Measurements from ENCODE around the gene TACC2.
"Not testable (repeated sequence)": the region's sequence is repeated elsewhere in the genome, so short reads cannot be mapped to it uniquely, and the experiment has no call there.

Gene TACC2, protein sequence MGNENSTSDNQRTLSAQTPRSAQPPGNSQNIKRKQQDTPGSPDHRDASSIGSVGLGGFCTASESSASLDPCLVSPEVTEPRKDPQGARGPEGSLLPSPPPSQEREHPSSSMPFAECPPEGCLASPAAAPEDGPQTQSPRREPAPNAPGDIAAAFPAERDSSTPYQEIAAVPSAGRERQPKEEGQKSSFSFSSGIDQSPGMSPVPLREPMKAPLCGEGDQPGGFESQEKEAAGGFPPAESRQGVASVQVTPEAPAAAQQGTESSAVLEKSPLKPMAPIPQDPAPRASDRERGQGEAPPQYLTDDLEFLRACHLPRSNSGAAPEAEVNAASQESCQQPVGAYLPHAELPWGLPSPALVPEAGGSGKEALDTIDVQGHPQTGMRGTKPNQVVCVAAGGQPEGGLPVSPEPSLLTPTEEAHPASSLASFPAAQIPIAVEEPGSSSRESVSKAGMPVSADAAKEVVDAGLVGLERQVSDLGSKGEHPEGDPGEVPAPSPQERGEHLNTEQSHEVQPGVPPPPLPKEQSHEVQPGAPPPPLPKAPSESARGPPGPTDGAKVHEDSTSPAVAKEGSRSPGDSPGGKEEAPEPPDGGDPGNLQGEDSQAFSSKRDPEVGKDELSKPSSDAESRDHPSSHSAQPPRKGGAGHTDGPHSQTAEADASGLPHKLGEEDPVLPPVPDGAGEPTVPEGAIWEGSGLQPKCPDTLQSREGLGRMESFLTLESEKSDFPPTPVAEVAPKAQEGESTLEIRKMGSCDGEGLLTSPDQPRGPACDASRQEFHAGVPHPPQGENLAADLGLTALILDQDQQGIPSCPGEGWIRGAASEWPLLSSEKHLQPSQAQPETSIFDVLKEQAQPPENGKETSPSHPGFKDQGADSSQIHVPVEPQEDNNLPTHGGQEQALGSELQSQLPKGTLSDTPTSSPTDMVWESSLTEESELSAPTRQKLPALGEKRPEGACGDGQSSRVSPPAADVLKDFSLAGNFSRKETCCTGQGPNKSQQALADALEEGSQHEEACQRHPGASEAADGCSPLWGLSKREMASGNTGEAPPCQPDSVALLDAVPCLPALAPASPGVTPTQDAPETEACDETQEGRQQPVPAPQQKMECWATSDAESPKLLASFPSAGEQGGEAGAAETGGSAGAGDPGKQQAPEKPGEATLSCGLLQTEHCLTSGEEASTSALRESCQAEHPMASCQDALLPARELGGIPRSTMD (N-terminal part only)

DNA sequence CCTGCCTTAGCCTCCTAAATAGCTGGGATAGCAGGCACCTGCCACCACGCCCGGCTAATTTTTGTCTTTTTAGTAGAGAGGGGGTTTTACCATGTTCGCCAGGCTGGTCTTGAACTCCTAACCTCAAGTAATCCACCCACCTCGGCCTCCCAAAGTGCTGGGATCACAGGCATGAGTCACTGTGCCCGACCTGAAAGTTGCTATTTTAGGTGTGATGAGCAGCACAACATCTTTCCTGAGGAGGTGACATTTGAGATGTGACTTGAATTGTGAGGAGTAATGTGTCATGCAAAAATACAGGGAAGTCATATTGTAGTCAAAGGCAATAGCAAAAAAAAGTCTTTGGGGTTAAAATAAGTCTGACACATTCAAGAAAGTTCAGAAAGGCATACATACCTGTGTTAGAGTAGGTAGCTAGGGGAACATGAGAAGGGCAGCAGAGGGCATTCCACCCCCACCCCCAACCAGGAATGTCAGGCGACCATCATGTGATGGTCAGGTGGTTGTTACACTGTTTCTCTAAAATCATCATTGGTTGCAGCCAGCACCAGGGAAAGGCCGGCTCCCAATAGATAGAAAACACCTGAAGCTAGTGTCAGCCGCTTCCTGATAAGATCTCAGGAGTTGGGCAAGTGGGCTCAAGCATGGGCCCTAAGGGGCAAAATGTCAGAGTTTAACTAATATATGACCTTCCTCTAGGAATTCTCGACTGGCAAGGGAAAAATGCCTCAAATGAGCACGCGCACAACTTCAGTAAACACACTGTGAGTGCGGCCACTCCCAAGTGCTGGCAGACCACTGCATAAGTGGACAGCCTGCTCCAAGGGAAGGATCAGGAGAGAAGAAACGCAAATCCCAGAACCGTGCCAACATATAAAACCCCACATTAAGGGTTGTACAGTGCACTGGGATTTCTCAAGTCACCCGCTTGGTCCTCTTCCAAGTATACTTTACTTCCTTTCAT, at the start of gene TACC2:
TACC2 (plus strand) TSS at position 803 of the 964 bp plus-strand sequence. CDS start 32,819 bp downstream, outside the sequence.
- no peak for DNase-seq

DNA sequence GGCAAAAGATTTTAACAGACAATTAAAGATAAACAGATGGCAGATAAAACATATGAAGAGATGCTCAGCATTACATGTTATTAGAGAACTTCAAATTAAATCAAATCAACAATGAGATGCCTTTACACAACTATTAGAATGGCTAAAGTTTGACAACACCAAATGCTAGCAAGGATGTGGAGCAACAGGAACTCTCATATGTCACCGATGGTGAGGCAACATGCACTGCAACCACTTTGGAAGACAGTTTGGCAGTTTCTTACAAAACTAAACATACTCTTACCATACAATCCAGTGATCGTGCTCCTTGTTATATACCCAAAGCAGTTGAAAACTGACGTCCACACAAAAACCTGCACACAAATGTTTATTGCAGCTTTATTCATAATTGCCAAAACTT, 47.4 kb upstream of the TACC2 start:
- no peak for DNase-seq

DNA sequence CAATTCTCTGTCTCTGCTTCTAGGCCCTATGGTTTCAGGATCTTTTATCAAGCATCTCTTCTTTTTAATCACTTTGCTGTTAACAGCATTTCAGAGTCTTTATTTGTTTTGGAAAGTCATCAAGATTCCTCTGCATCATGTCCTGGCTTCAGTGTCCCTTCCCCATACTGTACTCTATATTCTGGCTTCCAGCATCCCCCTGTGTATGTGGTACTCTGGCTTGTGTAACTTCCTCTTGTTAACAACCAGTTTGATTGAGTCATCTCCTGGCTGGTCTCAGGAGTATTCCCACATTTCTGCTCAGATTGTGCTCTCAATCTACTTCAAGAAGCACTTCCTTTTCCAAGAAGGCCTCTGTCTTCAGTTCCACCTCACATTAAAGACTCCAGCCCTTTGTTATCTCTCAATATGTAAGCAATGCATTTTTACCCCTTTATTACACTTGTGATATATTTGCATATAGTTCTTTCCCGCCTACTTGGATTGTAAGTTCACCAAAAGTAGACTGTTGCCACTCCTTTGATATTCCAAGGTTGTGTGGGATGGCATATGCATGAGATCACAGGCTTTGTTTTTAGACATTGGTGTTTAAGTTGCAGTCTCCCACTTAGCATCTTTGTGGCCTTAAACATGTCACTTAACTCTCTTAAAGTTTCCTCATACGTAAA, 46.1 kb upstream of the TACC2 start:
- no peak for DNase-seq

DNA sequence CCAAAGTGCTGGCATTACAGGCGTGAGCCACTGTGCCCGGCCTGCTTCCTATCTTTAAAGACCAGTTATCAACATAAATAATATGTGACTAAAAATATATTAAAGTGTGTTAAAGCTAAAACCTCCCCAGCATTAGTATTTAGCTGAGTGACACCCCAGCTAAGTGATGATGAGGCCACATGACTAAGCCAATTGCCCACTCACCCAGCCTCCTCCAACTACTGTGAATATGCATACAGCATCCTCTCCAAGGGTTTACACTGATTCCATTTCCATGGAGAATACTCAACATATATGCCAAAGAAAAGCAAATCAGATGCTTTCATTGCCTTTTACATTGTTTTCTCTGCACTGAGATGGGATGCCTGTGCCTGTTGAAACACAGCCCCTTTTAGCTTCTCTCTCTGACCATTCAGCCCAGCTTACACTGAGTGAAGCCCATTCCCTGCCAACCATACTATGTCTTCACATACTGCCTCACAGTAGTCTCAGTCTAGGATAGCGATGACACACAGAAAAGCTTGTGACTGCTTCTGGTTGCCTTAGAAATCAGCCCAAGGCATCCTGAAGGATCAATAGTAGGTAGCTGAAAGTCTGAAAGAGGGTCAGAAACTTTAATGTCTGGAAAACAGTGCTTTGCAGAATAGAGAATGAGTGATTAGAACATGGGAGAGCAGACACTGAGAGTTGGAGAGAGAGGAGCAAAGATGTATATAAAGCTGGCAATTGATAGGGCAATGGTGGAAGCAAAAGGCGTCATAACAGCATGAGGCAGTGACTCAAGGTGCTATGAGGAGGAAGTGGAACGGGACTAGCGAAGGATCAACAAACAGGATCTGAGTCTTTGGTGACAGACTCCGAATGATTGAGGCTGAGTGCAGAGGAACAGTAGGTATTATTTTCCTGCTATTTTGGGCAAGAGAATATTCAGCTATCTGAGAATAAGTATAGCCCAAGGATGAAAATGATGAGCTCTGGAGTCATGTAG, 41.3 kb upstream of the TACC2 start:
- DNase-seq, result no peak

DNA sequence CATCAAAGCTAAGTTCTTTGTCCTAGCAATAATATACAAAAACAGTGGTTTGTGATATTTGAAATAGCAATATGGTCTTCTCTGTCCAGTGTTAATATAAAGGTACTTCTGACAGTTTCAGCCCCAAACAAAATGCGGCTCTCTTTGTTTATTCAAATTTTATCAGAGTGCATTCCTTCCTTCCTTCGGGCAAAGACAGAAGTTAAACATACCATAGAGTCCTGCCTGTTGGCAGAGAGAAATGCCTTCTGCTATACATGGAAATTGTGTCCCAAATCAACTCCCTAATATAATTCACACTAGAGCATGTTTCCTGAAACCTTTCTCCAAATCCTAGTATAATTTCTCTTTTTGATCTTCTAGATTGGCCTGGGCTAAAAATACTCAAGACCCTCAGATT, 39.9 kb upstream of the TACC2 start:
- DNase-seq, result no peak

DNA sequence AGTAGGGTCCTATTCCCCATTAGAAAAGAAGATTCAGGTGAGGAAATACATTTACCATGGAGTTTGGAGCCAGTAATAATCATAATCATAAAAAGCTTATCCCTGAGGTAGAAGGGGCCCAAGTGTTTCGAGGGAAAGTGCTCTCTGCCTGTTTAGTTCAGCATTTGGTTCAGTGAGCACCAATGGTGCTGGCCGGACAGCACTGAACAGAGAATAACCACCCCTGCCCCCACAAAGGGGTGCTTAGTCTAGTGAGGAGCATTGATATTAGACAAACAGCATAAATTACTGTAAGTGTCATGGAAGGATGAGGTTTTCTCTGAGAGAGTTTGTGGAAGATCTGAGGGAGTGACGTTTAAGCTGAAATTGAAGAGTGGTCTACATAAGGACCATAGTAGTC, 39.5 kb upstream of the TACC2 start:
- DNase-seq, result no peak

DNA sequence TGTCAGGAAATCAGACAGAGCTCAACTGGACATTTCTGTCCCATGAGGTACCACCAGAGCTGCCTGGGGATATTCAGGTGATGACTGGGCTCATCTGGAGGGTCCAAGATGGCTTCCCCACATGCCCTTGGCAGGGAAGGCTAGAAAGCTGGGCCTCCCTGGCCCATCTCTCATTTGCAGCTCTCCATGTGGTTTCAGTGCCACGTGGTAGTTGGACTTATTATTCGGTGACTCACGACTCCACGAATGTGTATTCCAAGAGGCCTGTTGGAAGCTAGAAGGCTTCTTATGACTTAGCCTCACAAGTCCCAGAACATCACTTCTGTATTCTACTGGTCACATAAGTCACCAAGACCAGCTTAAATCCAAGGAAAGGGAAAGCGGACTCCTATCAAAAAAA, 36.7 kb upstream of the TACC2 start:
- no peak for DNase-seq

DNA sequence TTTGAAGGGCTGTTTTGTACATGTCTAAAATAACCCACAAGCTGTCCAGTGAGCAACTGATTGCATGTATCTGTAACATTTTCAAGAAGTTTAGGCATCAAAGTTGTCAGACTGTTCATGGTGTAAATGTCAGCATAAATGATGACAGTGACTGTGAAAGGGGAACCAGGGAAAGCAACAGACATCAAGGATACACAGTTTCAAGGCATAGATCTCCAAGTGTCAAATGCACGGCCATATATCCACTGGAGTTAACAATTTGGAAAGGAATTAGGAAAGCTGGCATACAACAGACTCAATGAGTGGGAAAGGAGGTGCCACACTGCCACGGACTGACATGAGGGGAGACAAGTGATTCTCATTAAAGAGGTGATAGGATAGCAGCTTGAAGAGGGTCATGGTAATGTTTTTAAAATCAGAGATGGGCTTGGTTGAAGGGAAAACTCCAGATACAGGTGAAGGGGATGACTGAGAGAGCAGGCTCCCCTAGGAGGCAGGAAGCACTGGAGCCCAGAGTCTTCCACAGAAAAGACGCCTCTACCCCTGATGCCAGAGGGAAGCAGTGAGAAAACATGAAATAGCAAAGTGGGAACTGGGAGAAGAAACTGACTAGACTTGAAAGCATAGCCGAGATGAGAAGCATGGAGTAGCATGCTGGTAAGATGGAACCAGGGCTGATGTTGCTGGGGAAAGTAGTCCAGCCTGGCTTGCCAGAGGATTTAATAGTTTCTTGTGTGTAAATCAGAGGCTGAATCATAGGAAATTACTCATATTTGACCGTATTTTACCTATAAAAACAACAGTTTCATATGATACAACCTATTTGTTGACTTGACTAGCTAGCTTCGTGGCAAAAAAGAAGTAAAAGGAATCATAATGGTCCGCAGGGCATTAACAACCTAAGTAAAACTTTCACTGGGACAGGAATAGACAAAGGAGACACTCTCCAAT, 32.6 kb upstream of the TACC2 start:
- no peak for DNase-seq

DNA sequence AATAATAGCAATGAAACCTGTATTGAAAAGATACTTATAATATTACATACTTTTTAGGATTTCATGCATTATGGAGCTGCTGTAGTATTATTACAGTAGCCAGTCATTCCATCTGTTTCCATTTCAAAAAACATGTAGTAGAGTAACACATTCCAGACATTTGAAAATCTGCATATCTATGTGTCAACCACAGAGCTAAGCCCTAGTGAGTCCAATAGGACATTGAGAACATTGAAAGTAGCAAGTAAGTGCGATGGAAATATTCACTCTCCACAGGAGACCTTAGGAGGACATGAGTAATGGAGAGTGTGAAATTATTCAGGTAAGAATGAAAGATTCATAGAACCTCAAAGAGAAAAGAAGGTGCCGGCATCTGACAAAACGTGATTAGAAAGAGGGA, 29.3 kb upstream of the TACC2 start:
- no peak for DNase-seq

DNA sequence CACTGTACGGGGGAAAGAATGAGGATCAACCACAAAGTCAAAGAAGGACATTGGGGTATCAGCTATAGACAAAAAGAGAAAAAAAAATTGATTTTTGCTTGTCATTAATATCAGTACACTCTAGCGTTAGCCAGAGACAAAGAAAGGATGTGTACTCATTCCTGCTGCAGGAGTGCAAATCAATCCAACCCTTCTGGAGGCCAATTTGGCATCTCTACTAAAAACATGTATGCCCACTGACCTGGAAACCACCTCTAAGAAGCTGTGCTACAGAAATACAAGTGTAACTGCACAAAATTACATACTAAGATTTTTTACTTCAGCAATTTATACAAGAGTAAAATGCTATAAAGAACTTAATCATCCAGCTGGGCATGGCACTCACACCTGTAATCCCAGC, 27.5 kb upstream of the TACC2 start:
- DNase-seq, result no peak

DNA sequence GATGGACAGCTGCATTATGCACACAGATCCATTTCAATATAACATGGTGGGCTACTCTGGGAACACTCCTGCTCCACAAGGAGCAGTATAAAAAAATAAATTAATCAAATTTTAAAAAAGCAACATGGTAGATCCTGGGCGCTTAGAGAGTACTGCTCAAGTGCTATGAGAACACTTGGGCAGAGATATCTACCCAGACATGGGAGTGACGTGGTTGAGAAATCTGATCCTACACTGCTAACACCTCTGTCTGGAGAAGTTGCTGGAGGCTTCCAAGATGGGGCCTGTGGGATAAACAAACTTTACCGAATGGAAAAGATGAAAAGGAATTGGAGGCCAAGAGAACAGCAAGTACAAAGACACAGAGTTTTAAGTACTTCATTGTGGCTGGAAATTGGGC, 23.0 kb upstream of the TACC2 start:
- no peak for DNase-seq

DNA sequence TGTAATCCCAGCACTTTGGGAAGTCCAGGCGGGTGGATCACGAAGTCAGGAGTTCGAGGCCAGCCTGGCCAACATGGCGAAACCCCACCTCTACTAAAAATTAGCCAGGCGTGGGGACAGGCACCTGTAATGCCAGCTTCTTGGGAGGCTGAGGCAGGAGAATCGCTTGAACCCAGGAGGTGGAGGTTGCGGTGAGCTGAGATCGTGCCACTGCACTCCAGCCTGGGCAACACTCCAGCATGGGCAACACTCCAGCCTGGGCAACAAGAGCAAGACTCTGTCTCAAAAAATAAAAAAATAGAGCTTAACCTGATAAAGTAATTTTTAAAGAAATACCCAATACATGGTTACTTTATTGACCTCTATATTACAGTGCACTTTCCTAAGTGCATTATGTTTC, 19.9 kb upstream of the TACC2 start:
- DNase-seq, result not testable (repeated sequence)

DNA sequence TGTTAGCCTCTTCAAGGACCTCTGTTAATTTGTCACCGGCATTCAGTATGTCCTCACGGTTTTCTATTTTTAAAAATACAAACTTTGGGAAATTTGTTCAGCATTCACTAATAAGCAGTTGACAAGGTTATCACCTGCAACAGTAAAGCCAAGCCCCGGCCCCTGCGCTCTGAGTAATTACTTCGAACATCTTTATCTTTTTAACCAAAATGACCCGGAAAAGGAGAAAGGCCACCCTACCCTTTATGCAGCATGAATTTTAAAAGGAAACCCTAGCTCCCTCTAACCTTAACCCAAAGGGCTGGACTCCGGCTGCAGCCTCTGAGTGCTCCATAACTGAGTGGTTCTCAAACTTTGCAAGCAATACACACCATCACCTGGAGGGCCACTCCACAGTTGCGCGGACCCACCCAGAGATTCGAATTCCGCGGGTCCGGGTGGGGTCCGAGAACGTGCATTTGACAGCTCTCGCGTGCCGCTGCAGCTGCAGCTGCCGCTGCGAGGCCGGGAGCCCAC, 14.9 kb upstream of the TACC2 start:
- DNase-seq, result no peak

DNA sequence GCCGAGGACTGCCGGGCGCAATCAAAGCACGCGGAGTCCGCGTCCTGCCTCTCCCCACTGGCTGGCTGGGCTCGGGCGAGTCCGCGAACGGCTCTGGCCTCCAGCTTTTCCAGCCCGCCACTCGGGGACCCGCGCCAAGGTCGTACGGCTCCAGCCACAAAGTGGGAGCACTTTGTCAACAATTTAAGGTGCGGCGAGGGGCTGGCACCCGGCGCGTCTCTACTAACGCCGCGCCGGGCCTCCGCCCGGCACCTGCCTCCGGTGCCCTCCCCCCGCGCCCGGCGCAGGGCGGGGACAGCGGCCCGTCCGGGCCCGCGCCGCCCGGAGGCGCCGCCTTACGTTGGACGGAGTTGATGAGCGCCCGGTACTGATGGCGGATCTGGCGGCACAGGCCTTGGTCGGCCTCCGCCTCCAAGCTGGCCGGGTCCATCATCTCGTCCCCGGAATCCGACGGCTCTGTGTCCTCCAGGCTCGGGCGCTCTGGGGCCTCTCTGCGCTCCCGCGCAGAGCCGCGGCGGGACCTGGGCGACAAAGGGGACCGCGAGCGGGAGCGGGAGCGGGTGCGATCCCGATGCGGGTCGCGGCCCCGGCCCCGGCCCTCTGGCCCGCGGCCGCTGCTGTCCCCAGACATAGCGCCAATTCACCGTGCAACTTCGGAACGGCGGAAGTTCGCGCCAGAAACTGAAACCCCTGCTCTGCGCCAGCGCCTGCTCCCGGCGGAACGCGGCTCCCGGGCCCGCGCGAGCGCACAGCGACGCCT, 14.2 kb upstream of the TACC2 start, which contains the start of gene NSMCE4A:
NSMCE4A (minus strand) TSS at position 683 of the 760 bp plus-strand sequence; CDS start at position 631, 52 bp downstream.
- no peak for DNase-seq

DNA sequence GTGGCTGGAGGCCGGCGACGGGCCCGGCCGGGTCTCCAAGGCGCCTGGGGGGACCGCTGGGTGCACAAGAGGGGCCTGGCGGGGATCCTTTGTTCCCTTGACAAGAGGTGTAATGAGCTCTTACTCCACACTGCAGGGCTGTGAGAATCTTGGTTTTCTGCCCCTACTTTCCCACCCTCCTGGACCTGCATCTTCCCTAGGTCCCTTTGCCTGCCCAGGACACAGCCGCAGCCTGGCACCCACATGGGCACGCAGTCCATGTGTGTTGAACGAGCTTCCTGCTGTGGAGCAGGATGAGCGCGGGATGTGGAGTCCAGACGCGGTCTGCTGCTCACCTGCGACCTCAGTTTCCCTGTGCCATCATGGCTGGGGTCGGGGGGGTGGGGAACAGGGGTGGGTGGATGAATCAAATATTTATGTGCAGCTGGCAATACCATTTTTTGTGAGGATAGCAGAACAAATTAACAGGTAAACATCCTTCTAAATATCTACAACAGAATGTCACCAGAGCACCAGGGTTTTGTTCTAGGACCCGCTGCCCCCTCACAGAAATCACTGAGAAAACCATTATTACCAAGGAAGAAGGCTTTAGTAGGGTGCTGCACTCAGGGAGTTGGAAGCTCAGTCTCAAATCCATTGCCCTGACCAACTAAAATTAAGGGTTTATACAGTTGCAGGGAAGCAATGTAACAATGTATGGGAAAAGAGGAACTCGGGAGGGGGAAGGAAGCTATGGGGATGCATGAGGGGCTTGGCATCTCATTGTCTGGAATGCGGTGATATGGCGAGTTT, 13.5 kb upstream of the TACC2 start:
- DNase-seq, result no peak

DNA sequence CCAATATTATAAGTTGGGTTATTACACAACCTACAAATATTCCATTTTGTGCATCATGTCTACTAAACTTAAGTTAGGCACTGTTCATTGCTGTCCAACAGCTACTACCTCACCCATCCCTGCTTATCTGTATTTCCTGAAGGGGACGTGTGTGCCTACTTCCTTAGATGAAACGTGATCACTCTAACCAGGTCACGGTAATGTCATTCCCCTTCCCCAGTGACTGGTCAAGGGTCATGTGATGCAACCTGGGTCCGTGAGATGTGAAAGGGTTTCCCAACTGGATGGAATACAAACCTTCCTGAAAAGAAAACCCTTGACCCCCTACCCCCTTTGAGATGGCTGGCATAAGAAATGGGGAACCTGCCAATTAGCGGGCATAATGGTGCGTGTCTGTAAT, 12.4 kb upstream of the TACC2 start:
- DNase-seq, result no peak

DNA sequence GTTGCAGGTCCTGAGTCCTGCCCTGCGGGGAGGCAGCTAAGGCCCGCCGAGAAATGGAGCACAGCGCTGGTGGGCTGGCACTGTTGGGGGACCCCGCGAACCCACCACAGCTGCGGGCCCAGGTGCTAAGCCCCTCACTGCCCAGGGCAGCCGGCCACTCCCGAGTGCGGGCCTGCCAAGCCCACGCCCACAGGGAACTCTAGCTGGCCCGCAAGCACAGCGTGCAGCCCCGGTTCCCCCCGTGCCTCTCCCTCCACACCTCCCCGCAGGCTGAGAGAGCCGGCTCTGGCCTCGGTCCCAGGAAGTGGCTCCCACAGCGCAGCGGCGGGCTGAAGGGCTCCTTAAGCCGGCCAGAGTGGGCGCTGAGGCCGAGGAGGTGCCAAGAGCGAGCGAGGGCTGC, 10.5 kb upstream of the TACC2 start:
- DNase-seq, result no peak
